SK-N-SH treated with all-trans-retinoic acid at 6 μM for 48 hours (cell line): ENCODE data around the gene C10orf105.

Source experiments
- CSDC2 ChIP-seq: fragments of 250-450 bp; sonication (Bioruptor Pico); IDR thresholded peaks from 2 replicates; pipeline ENCODE4 v1.5.0; 2020; ENCODE audit warnings: mild to moderate bottlenecking, moderate library complexity
- ESRRG ChIP-seq: fragments of 250-450 bp; sonication (Bioruptor Pico); IDR thresholded peaks from 2 replicates; pipeline ENCODE4 v1.6.1; 2021; ENCODE audit warnings: mild to moderate bottlenecking
- TCF4 ChIP-seq: fragments of 250-450 bp; sonication (Bioruptor Pico); IDR thresholded peaks from 2 replicates; pipeline ENCODE4 v1.8.0; 2021; ENCODE audit warnings: mild to moderate bottlenecking, moderate library complexity, borderline replicate concordance
- TF ChIP-seq, protein P1 (sequence below): fragments of 250-450 bp; sonication (Bioruptor Pico); IDR thresholded peaks from 2 replicates; pipeline ENCODE4 v1.5.1; 2021; ENCODE audit warnings: mild to moderate bottlenecking, moderate library complexity
- TF ChIP-seq, protein P2 (sequence below): fragments of 250-450 bp; sonication (Bioruptor Pico); IDR thresholded peaks from 2 replicates; pipeline ENCODE4 v1.8.0; 2020; ENCODE audit warnings: mild to moderate bottlenecking, moderate library complexity, borderline replicate concordance
- TF ChIP-seq, protein P3 (sequence below): fragments of 250-450 bp; sonication (Bioruptor Pico); IDR thresholded peaks from 2 replicates; pipeline ENCODE4 v1.5.1; 2020; ENCODE audit warnings: low read depth, mild to moderate bottlenecking, moderate library complexity

DNA sequence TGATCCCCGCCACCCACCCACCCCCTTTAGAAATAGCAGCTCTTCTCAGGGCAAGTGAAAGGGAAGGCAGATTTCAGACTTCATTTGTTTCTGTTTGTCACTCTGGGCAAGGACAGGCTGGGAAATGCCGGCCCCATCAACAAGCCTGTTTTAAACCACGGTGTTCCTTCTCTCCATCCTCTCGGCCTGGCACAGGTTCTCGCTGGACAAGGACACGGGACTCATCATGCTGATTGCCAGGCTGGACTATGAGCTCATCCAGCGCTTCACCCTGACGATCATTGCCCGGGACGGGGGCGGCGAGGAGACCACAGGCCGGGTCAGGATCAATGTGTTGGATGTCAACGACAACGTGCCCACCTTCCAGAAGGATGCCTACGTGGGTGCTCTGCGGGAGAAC is 42.3 kb downstream of the C10orf105 start:
- TF ChIP-seq CSDC2 (no peak), ESRRG (CRISPR knock-in tag) (no peak), TCF4 (CRISPR knock-in tag) (no peak)
- TF ChIP-seq, protein P1, sequence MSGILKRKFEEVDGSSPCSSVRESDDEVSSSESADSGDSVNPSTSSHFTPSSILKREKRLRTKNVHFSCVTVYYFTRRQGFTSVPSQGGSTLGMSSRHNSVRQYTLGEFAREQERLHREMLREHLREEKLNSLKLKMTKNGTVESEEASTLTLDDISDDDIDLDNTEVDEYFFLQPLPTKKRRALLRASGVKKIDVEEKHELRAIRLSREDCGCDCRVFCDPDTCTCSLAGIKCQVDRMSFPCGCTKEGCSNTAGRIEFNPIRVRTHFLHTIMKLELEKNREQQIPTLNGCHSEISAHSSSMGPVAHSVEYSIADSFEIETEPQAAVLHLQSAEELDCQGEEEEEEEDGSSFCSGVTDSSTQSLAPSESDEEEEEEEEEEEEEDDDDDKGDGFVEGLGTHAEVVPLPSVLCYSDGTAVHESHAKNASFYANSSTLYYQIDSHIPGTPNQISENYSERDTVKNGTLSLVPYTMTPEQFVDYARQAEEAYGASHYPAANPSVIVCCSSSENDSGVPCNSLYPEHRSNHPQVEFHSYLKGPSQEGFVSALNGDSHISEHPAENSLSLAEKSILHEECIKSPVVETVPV (CRISPR knock-in tag), result no peak
- TF ChIP-seq, protein P2, sequence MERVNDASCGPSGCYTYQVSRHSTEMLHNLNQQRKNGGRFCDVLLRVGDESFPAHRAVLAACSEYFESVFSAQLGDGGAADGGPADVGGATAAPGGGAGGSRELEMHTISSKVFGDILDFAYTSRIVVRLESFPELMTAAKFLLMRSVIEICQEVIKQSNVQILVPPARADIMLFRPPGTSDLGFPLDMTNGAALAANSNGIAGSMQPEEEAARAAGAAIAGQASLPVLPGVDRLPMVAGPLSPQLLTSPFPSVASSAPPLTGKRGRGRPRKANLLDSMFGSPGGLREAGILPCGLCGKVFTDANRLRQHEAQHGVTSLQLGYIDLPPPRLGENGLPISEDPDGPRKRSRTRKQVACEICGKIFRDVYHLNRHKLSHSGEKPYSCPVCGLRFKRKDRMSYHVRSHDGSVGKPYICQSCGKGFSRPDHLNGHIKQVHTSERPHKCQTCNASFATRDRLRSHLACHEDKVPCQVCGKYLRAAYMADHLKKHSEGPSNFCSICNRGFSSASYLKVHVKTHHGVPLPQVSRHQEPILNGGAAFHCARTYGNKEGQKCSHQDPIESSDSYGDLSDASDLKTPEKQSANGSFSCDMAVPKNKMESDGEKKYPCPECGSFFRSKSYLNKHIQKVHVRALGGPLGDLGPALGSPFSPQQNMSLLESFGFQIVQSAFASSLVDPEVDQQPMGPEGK, result no peak
- TF ChIP-seq, protein P3, sequence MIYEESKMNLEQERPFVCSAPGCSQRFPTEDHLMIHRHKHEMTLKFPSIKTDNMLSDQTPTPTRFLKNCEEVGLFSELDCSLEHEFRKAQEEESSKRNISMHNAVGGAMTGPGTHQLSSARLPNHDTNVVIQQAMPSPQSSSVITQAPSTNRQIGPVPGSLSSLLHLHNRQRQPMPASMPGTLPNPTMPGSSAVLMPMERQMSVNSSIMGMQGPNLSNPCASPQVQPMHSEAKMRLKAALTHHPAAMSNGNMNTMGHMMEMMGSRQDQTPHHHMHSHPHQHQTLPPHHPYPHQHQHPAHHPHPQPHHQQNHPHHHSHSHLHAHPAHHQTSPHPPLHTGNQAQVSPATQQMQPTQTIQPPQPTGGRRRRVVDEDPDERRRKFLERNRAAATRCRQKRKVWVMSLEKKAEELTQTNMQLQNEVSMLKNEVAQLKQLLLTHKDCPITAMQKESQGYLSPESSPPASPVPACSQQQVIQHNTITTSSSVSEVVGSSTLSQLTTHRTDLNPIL (CRISPR knock-in tag), result no peak
